ENCODE data around the gene ZNF84. TPM values are rescaled to one million over a fixed set of nuclear protein-coding genes. Genes with fewer than 3 reads are reported as not detected.

The ZNF84 gene
- total and polyA plus RNA-seq, 2 of the 8 experiments (the other 6 are each of a cell fraction or from before 2014, with no cell fraction given), result 8.9 to 34.0 TPM

GRCh38 chr12:133106253-133106652 lies 68.9 kb downstream of the ZNF84 start:
- no peaks in the 10 kb centered on the region for H3K79me1 ChIP-seq (ENCODE audit: low read depth, low read length)
- no peak overlapping the region for H2BK15ac ChIP-seq (ENCODE audit: low read length)
- peaks cover 5 to 84% (median 40%) of the 10 kb centered on the region in 4 experiments; a peak in 7 of 8 replicates for H3K36me3 ChIP-seq (ENCODE audit: control insufficient read depth in 2 of 4, insufficient read depth in 4 of 4, low read length in 3 of 4)
- no peak overlapping the region for H2AFZ ChIP-seq (ENCODE audit: low read length)
- 94% methylated on average over 5 of the region's 5 CpGs; no CpG with 5 or more reads in 1 of the 2 experiments for WGBS, 2 experiments (ENCODE audit: extremely low coverage in 1 of 2, insufficient coverage in 1 of 2, insufficient read length in 1 of 2, insufficient replicate concordance in 2 of 2, low coverage in 1 of 2, low lambda C conversion rate in 2 of 2, missing lambda C conversion rate in 1 of 2)
- H4K20me1 ChIP-seq (replicated peaks in 1 of 2; ENCODE audit: control insufficient read depth in 1 of 2, insufficient read depth in 2 of 2, low read length in 2 of 2), result no peaks in the 10 kb centered on the region
- H3K9ac ChIP-seq (replicated peaks in 1 of 4; ENCODE audit: extremely low read depth in 1 of 4, low read depth in 3 of 4, low read length in 3 of 4), result no peak overlapping the region
- H2BK20ac ChIP-seq (ENCODE audit: low read length), result no peak overlapping the region
- peaks cover 80 to 96% of the 10 kb centered on the region in 2 experiments for H3K9me3 ChIP-seq (ENCODE audit: insufficient read depth in 2 of 2, low read depth in 1 of 2, low read length in 1 of 2)
- H2AK5ac ChIP-seq (ENCODE audit: low read depth, low read length), result no peak overlapping the region
- H3K23me2 ChIP-seq (ENCODE audit: low read depth, low read length), result no peaks in the 10 kb centered on the region
- DNase-seq (ENCODE audit: low read depth in 1 of 2, low spot score in 2 of 2), result no peak
- FAIRE-seq, result no peak
- H3K4me1 ChIP-seq (replicated peaks in 1 of 4; ENCODE audit: control insufficient read depth in 3 of 4, insufficient read depth in 4 of 4, low read length in 3 of 4), result no peaks in the 10 kb centered on the region
- TF ChIP-seq ATF2 (IDR thresholded peaks at IDR 0.05; ENCODE audit: low read length) (no peak), MAX (IDR thresholded peaks at IDR 0.05) (no peak), ZNF274 (IDR thresholded peaks at IDR 0.05; ENCODE audit: borderline replicate concordance, extremely low read depth, low read length) (peak; percentile 95), POU5F1 (IDR thresholded peaks at IDR 0.05; ENCODE audit: low read depth, low read length) (no peak), NANOG (IDR thresholded peaks at IDR 0.05; ENCODE audit: insufficient read depth, low read depth, low read length, poor library complexity, severe bottlenecking) (no peak), CHD2 (IDR thresholded peaks at IDR 0.05; ENCODE audit: low read length) (no peak)
- no peak overlapping the region for H3K14ac ChIP-seq (ENCODE audit: insufficient read length)
- H2BK12ac ChIP-seq (ENCODE audit: low read depth, low read length), result no peak overlapping the region
- no peak overlapping the region for H3K4me2 ChIP-seq (ENCODE audit: insufficient read depth in 1 of 2, low read depth in 2 of 2, low read length in 2 of 2)
- H3K18ac ChIP-seq (ENCODE audit: extremely low read depth, low read length), result no peak overlapping the region
- no peak overlapping the region for H4K8ac ChIP-seq (ENCODE audit: extremely low read depth, insufficient read depth, low read length)
- no peak overlapping the region for H4K5ac ChIP-seq (ENCODE audit: insufficient read length, low read depth, low read length)
- H3K27ac ChIP-seq (ENCODE audit: low read depth, low read length), result no peak overlapping the region
- H2BK5ac ChIP-seq (ENCODE audit: low read depth, low read length), result no peak overlapping the region
- no peak overlapping the region for H3K56ac ChIP-seq (replicated peaks; ENCODE audit: insufficient read length, low read depth, low read length)
- H3K23ac ChIP-seq (ENCODE audit: insufficient read length), result no peak overlapping the region
- no peak overlapping the region for H4K91ac ChIP-seq (replicated peaks; ENCODE audit: insufficient read length, low read length)
- peak overlapping the region in 1 of 4 experiments; percentile 23; a peak in 1 of 8 replicates for H3K4me3 ChIP-seq (ENCODE audit: extremely low read depth in 1 of 4, insufficient read depth in 2 of 4, low read depth in 3 of 4, low read length in 4 of 4)
- no peak overlapping the region for H3K4ac ChIP-seq (replicated peaks; ENCODE audit: insufficient read length, low read depth, low read length)
- no peaks in the 10 kb centered on the region for H3K27me3 ChIP-seq (replicated peaks in 1 of 4; ENCODE audit: control insufficient read depth in 3 of 4, extremely low read depth in 1 of 4, insufficient read depth in 3 of 4, low read length in 3 of 4)
- ChIA-PET CTCF (ENCODE audit: partially characterized antibody) (interaction anchor here (1.2 kb wide), 1 partner anchor 75 kb away, joined by 3 read pairs; the partner anchor contains the start of gene ZNF268), POLR2A (ENCODE audit: partially characterized antibody) (interaction anchor here (1.0 to 1.2 kb wide), 3 partner anchors 9 to 120 kb away, joined by 3 to 4 read pairs (median 3); partner anchors contain the start of gene ZNF26)
- H2BK120ac ChIP-seq (replicated peaks; ENCODE audit: low read depth, low read length), result no peak overlapping the region
- no peaks in the 10 kb centered on the region for H3K79me2 ChIP-seq (ENCODE audit: control insufficient read depth in 1 of 2, insufficient read depth in 2 of 2, low read length in 2 of 2)

Measured in H1 (cell line).